ENCODE results near the gene AHDC1. TPM values are rescaled to one million over a fixed set of nuclear protein-coding genes. Genes with fewer than 3 reads are reported as not detected.
"Not testable (repeated sequence)": the region's sequence is repeated elsewhere in the genome, so short reads cannot be mapped to it uniquely, and the experiment has no call there.

Gene AHDC1
- total RNA-seq, 1 experiment from 2014 or later, result 19.1 TPM

GRCh38 chr1:27549807-27550408 lies 54.0 kb downstream of the AHDC1 start:
- DNase-seq (ENCODE audit: low read depth), result no peak

- no peak for DNase-seq (ENCODE audit: low read depth)
Observed at GRCh38 chr1:27548858-27549719, 54.9 kb downstream of the AHDC1 start.

- no peak for DNase-seq (ENCODE audit: low read depth)
Observed at GRCh38 chr1:27548136-27548853, 55.6 kb downstream of the AHDC1 start.

GRCh38 chr1:27547220-27548116 lies 56.5 kb downstream of the AHDC1 start:
- DNase-seq (ENCODE audit: low read depth), result no peak

GRCh38 chr1:27545876-27546275 lies 58.1 kb downstream of the AHDC1 start:
- DNase-seq (ENCODE audit: low read depth), result peak; percentile 63

GRCh38 chr1:27545271-27545670 lies 58.7 kb downstream of the AHDC1 start:
- DNase-seq (ENCODE audit: low read depth), result peak; percentile 64

GRCh38 chr1:27544834-27545233 lies 59.1 kb downstream of the AHDC1 start:
- DNase-seq (ENCODE audit: low read depth), result no peak

GRCh38 chr1:27543284-27543683 lies 60.7 kb downstream of the AHDC1 start:
- DNase-seq (ENCODE audit: low read depth), result no peak

GRCh38 chr1:27542463-27543273 lies 61.3 kb downstream of the AHDC1 start:
- DNase-seq (ENCODE audit: low read depth), result peak; percentile 100

GRCh38 chr1:27539901-27540861 lies 63.8 kb downstream of the AHDC1 start:
- peak; percentile 99 for DNase-seq (ENCODE audit: low read depth)

GRCh38 chr1:27538793-27539192 lies 65.2 kb downstream of the AHDC1 start:
- DNase-seq (ENCODE audit: low read depth), result peak; percentile 95

- not testable (repeated sequence) for DNase-seq (ENCODE audit: low read depth)
Observed at GRCh38 chr1:27538305-27538676, 65.7 kb downstream of the AHDC1 start.

GRCh38 chr1:27536767-27537166 lies 67.2 kb downstream of the AHDC1 start:
- DNase-seq (ENCODE audit: low read depth), result peak; percentile 99

- DNase-seq (ENCODE audit: low read depth), result no peak
Observed at GRCh38 chr1:27536010-27536757, 67.8 kb downstream of the AHDC1 start.

- no peak for DNase-seq (ENCODE audit: low read depth)
Observed at GRCh38 chr1:27535386-27535785, 68.6 kb downstream of the AHDC1 start.

- DNase-seq (ENCODE audit: low read depth), result no peak
Observed at GRCh38 chr1:27531959-27532685, 71.8 kb downstream of the AHDC1 start.

GRCh38 chr1:27530192-27530591 lies 73.8 kb downstream of the AHDC1 start:
- DNase-seq (ENCODE audit: low read depth), result no peak

GRCh38 chr1:27529704-27530018 lies 74.3 kb downstream of the AHDC1 start:
- no peak for DNase-seq (ENCODE audit: low read depth)

All from M059J (cell line).